ENCODE data around the gene SIN3A.

The SIN3A gene

DNA sequence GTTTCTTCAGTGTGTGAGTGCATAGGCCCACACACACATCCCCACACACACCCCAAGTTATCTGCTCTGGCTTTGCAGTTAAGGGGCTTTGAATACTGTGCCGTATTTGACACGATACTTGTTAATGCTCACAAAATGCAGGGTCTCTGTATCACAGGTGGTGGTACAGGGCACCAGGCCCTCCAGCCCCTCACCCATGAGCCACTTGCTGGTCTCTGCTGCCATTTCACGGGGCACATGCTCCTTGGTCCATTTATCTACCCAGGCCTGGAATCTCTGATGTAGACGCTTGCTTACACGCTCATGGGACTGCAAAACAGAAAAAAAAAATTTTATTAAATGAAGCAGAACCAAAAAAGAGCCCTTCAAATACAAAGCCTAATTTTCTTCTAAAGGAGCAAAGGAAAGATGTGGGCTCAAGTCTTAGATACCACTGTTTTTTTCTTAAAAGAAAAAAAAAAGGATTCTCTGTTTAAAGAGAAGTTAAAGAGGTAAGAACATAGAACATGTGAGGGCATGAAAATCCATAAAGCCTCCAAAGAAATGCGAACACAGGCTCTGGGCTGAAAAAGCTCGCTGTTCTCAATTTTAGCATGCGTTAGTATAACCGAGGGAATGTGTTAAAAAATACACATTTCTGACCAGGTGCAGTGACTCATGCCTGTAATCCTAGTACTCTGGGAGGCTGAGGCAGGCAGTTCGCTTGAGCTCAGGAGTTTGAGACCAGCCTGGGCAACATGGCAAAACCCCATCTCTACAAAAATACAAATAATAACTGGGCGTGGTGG lies 79.4 kb downstream of the SIN3A start:
- DNase-seq, result no peak

GRCh38 chr15:75371486-75371885 lies 80.0 kb downstream of the SIN3A start:
- DNase-seq, result no peak

GRCh38 chr15:75369897-75370581 lies 81.5 kb downstream of the SIN3A start:
- no peak for DNase-seq

DNA sequence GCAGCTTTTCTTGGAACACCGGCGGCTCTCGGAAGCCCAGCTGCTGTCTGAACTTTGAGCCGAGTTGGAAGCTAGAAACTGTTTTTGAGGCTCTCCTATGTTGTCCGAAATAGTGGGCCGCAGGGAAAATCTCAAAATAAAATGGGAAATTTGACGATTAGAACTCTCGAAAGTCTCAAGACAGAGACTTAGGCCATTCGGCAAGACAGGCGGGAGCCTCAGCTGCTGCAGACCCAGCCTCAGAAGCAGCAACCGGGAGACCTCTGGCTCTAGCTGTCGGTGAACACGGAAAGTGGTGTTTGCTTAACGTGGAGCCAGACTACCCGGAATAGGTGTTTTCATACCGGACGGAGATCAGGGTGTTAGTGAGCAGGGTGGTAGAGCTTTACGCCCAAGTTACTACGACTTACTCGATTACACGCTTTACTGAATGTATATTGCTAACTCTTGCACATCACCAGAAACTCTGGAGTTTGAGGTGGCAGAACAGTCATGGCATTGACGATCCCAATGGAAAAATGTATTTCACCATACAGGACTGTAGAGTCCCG lies 82.7 kb downstream of the SIN3A start:
- no peak for DNase-seq

- peak; percentile 97 for DNase-seq
Observed at GRCh38 chr15:75367913-75368688, 83.4 kb downstream of the SIN3A start, which contains the start of gene MAN2C1. TSS of gene MAN2C1 (minus strand) at chr15:75368607. CDS start at chr15:75368583, 24 bp downstream.

DNA sequence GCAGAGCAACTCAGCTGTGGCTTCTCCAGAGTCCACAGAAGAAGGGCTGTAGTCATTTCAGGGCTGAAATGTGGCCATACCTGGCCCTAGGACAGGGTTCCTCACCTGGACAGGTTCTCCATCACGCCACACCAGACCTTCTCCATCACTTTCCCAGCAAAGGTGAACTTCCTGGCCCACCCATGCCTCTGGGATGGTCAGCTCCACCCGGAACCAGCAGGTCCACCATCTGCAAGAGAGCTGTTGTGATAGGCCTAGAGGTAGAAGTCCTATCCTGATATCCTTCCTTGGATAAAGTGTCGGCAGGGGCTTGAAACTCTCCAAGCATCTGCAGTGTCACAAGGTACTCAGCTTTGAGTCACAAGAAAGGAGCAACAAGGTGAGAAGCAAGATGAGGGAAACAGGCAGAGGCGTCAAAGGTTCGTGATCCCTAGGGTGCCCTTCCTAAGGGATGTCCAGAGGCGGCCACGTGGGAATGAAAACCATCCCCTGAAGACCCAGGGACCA lies 84.0 kb downstream of the SIN3A start:
- DNase-seq, result no peak

DNA sequence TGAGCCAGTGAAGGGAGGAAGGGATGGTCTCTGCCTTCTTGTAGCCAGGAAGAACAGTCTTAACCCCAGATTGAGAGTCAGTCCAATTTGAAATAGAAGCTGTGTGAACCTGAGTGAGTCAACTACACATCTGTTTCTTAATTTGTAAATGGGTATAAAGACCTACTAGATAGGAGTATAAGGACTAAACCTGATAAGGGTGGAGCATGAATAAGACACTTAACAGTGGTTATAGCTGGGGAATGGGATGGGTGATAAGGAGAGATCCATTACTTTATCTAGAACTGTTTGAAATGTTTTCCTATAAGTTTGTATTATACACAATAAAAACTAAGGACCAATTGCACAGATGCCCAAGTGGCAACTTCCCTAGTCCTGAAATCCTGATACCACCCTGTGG lies 84.5 kb downstream of the SIN3A start:
- no peak for DNase-seq

DNA sequence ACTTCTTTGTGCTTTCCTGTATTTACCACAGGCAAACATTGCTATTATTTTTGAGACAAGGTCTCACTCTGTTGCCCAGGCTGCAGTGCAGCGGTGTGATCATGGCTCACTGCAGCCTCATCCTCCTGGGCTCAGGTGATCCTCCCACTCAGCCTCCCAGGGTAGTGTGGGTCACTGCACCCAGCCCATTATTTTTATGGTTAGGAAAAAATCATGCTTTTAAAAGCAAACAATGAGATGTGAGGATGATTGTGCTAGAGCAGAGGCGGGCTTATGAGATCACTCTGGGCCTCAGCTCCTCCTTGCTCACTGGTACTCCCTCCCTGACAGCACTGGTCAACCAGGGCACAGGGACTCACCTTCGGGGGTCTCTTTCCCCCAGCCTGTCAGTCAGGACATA lies 85.3 kb downstream of the SIN3A start:
- no peak for DNase-seq

DNA sequence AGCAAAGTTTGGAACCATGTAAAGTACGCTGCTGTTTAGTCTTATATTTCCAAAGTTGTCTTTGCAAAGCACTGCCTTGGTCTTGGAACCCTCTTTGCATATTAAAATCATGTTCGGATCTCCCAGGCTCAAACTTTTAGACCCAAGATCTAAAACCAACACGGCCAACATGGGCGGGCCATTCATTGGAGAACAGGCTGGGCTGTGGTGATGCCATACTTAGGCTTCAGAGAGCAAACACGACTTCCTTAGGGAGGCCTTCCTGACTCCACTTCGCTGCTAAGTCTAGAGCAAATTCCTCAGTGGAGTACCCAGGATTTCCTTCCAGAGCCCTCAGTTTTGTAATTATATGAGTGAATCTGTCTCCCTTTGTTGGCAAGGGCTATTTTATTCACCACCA lies 86.6 kb downstream of the SIN3A start:
- DNase-seq, result no peak

- no peak for DNase-seq
Observed at GRCh38 chr15:75363786-75364185, 87.7 kb downstream of the SIN3A start.

- no peak for DNase-seq
Observed at GRCh38 chr15:75362642-75363249, 88.7 kb downstream of the SIN3A start.

GRCh38 chr15:75361989-75362641 lies 89.4 kb downstream of the SIN3A start:
- DNase-seq, result no peak

DNA sequence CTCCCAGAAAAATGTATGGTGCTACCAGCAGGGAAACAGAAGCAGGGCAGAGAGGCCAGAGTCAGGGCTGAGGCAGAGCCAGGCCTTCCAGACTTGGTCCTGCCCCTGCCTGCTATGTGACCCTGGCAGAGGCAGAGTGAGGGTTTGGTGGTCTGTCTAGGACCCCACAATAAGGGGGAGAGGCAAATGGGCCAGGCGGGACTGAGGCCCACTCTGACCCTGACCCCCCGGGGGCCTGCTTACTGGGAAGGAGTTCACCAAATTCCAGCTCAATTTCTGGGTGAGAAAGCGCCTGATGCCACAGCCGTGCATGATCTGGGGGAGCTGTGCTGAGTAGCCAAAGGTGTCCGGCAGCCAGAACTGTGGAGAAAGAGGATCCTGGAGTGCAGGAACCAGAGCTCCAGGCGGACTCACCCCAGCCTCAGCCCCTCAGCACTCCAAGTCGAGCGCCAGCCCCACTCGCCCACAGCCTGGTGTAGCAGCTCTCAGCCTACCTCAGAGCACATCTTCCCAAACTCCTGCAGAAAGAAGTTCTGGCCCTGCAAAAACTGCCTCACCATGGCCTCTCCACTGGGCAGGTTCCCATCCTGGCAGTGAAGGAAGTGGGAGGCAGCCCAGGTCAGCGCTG lies 90.0 kb downstream of the SIN3A start:
- no peak for DNase-seq

DNA sequence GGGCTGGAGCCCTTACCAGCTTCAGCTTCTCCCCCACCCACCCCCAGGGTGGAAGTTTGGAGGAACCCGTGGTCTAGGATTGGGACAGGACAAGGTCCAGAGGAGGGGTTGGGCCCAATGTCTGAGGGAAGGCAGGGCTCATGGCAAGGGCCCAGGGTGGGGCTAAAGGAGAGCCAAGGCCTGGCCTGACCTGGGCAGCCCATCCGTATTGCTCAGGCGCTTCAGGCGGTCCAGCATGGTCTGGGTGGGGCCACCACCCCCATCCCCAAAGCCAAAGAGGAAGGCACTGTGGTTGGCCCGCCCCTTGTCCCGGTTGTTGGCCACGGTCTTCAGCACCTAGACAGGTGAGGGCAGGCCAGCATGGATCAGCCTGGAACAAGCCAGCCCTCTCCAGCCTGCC lies 90.6 kb downstream of the SIN3A start:
- DNase-seq, result no peak

- DNase-seq, result no peak
Observed at GRCh38 chr15:75360391-75360790, 91.1 kb downstream of the SIN3A start.

- DNase-seq, result no peak
Observed at GRCh38 chr15:75359537-75360250, 91.8 kb downstream of the SIN3A start.

- DNase-seq, result no peak
Observed at GRCh38 chr15:75358771-75359536, 92.5 kb downstream of the SIN3A start.

DNA sequence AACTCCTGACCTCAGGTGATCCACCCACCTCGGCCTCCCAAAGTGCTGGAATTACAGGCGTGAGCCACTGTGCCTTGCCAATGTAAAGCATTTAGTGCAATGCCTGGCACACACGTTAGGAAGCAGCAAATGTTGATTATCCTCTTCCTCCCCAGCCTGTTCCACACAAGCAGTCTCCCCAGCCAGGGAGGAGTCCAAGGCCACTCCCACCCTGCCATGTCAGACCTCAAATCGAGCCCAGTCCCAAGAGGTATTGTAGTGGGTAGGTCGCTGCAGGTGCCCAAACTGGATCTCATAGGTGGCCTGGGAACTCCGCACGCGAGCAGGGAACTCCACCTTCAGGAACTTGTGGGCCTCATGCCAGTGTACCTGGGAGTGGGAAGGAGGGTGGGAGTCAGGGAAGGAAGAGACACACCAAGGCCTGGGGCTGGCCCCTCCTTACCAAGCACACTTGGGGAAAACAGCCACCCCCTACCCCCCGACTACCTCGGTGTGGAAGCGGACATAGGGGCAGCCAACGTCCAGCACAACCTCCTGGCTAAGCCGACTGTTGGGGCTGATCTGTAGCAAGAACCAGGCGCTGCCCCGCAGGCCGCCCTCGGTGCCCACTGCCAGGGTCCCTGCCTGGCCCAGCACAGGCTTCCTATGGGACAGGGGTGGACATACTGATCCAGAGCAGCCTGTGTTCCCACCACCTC lies 93.4 kb downstream of the SIN3A start:
- DNase-seq, result no peak

GRCh38 chr15:75356517-75356916 lies 95.0 kb downstream of the SIN3A start:
- no peak for DNase-seq

DNA sequence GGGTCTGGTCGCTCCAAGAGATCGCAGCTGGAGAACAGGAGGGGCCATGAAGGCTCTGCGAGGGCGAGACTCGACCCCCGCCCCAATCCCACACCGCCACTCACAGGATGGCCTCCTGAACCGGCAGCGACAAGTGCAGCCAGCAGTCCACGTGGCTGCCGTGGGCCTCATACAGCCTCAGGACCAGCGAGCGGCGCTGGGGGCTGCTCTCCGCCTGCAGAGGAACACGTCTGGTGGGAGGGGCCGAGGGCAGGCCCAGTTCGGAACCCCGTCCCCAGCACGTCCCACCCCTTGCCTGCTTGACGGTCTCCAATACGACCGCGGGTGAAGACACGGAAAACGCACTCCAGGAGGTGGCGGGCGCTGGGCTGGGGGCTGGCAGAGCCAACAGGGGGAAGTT lies 95.5 kb downstream of the SIN3A start:
- no peak for DNase-seq

Data from COR-L47 (cell line).